Heart right ventricle (tissue), 16 donors: ENCODE measurements around the gene ACTR2. TPM values are rescaled to one million over a fixed set of nuclear protein-coding genes. Genes with fewer than 3 reads are reported as not detected.
A peak's percentile ranks its signal among the peaks of the same experiment; 100 is the strongest.

Experiments used
- ATAC-seq, 8 donors: fragments of 200-7000 bp; cut with Tn5 transposase; one replicate each; pipeline ENCODE4 v1.9.1; 2020; ENCODE audit warnings: mild to moderate bottlenecking in 8 of 8, moderate library complexity in 8 of 8, moderate number of reproducible peaks in 1 of 8
- DNase-seq, 2 donors: peaks; one replicate each; pipeline ENCODE4 v3.0.0-alpha.2; 2020
- H3K27ac ChIP-seq, 10 donors: fragments of 200-600 bp; sonication (generic) in 2 of 10; one replicate each; pipeline versions ENCODE4 v1.5.0 to v1.8.0; 2020 to 2022; ENCODE audit warnings: mild to moderate bottlenecking in 3 of 10
- H3K27me3 ChIP-seq, 7 donors: fragments of 200-600 bp; one replicate each; pipeline ENCODE4 v1.8.0; 2021 to 2022; ENCODE audit warnings: mild to moderate bottlenecking in 2 of 7
- H3K36me3 ChIP-seq, 9 donors: fragments of 200-600 bp; sonication (generic) in 1 of 9; one replicate each; pipeline versions ENCODE4 v1.5.0 to v1.8.0; 2020 to 2022; ENCODE audit warnings: mild to moderate bottlenecking in 2 of 9
- H3K4me1 ChIP-seq, 9 donors: fragments of 200-600 bp; sonication (generic) in 1 of 9; one replicate each; pipeline versions ENCODE4 v1.5.0 to v1.8.0; 2020 to 2022; ENCODE audit warnings: mild to moderate bottlenecking in 4 of 9
- H3K4me3 ChIP-seq, 10 donors: fragments of 200-600 bp; sonication (generic) in 2 of 10; one replicate each; pipeline versions ENCODE4 v1.5.0 to v1.8.0; 2020 to 2022; ENCODE audit warnings: mild to moderate bottlenecking in 7 of 10, moderate library complexity in 2 of 10
- H3K9me3 ChIP-seq, 11 donors: fragments of 200-600 bp in 10 of 11; sonication (generic) in 2 of 11; one replicate each; pipeline versions ENCODE4 v1.5.0 to v1.8.0; 2013 to 2022; ENCODE audit warnings: mild to moderate bottlenecking in 2 of 11, control low read depth in 1 of 11, moderate library complexity in 1 of 11
- WGBS, 2 donors: extraction: QIAGEN DNeasy Blood & Tissue Kit; methylation state at CpG; one replicate each; pipeline ENCODE4 v1.1.7; 2013; ENCODE audit warnings: inconsistent platforms in 1 of 2; 5-methylcytosine and 5-hydroxymethylcytosine counted together
- intact Hi-C, 10 donors: fragments of 100-400 bp; cut with DNase I; formaldehyde crosslinking; loops; one replicate each; pipeline versions ENCODE4 v1.11.1 to v1.14.2; 2022
- polyA plus RNA-seq, 2 donors: library from polyadenylated mRNA; stranded (reverse); fragments of 200-250 nt; gene quantifications; one replicate each; pipeline ENCODE4 v1.2.3, GENCODE V29; 2013
- total RNA-seq, 10 donors: library from RNA; stranded (reverse); fragmentation: NEBNext Ultra II Directional in 3 of 10; extraction: Animal tissue kit (Norgen Biotek cat#: 25700) in 3 of 10; gene quantifications; one replicate each; pipeline versions ENCODE4 v1.2.1 to v1.2.4, GENCODE V29; 2021 to 2023
- TF ChIP-seq, protein P1 (sequence below), 9 donors: fragments of 200-600 bp; sonication (generic) in 2 of 9; IDR thresholded peaks; one replicate each; pipeline versions ENCODE4 v1.5.0 to v1.8.0; 2021 to 2022; ENCODE audit warnings: antibody characterized with exemption in 9 of 9, mild to moderate bottlenecking in 5 of 9, moderate library complexity in 1 of 9
- donor health status: Arrhythmogenic right ventricular cardiomyopathy.
- donor health status: ischemic (EF 13 %, LVEDD 7.1; RV severe dilation, severe dysfunction).
- donor health status: healthy with polysubstance abuse.
- donor health status: DM: no; HTN: yes; CAD: no.
- donor health status: DM: no; HTN: no; CAD: no.
- donor health status: ischemic (EF 25% LVEDD 6.9; RV normal size, moderate dysfunction).
- donor health status: ischemic (EF 25% LVEDD 5.7; RV mildly dilated, moderate dysfunction).
- donor health status: healthy.
- donor health status: DM: yes; HTN: yes; CAD: no.
- donor health status: Ischemic cardiomyopathy.
- donor health status: ischemic (EF 35%, LVEDD 5.7; RV mildly dilated, moderate dysfunction).
- donor health status: nonischemic (EF 11% LVEDD 7.7; RV severe dilation, severe dysfunction).
- donor health status: DM: yes; HTN: yes; CAD: no.
- donor health status: PGD.
- donor health status: ischemic (EF 29% LVEDD 5.4; RV normal size, mild dysfunction).
- donor health status: nonischemic (EF 23%, LVEDD 6.1; RV moderate dilation, normal function).

ACTR2 gene
- total and polyA plus RNA-seq, 12 donors, result 34.1 to 164 (median 105) TPM

GRCh38 chr2:65278531-65278981 is 50.9 kb downstream of the ACTR2 start:
- WGBS, 2 donors, result 21 to 31% methylated on average over 6 of the region's 6 CpGs
- TF ChIP-seq, protein P1, sequence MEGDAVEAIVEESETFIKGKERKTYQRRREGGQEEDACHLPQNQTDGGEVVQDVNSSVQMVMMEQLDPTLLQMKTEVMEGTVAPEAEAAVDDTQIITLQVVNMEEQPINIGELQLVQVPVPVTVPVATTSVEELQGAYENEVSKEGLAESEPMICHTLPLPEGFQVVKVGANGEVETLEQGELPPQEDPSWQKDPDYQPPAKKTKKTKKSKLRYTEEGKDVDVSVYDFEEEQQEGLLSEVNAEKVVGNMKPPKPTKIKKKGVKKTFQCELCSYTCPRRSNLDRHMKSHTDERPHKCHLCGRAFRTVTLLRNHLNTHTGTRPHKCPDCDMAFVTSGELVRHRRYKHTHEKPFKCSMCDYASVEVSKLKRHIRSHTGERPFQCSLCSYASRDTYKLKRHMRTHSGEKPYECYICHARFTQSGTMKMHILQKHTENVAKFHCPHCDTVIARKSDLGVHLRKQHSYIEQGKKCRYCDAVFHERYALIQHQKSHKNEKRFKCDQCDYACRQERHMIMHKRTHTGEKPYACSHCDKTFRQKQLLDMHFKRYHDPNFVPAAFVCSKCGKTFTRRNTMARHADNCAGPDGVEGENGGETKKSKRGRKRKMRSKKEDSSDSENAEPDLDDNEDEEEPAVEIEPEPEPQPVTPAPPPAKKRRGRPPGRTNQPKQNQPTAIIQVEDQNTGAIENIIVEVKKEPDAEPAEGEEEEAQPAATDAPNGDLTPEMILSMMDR (IDR thresholded peaks at IDR 0.05), result no peak
- Histone ChIP-seq H3K36me3 (peaks cover 0 to 11% (median 0%) of the 10 kb centered on the region in 9 donors), H3K4me3 (no peak overlapping the region), H3K27ac (peak overlapping the region in 8 of 10 donors; percentile 7 to 57 (median 22)), H3K9me3 (no peaks in the 10 kb centered on the region), H3K27me3 (no peaks in the 10 kb centered on the region), H3K4me1 (peaks cover 10 to 64% (median 38%) of the 10 kb centered on the region in 9 donors)
- DNase-seq (peak in 1 of 2 donors; percentile 30), ATAC-seq (peak in 7 of 8 donors; percentile 39 to 73 (median 51))
- intact Hi-C loops, result loop anchor here in 5 of 10 donors (5.0 to 10.0 kb wide), 4 partner anchors 34 to 159 kb away; partner anchors contain the start of gene SPRED2 (in 4 of the 5)

DNA sequence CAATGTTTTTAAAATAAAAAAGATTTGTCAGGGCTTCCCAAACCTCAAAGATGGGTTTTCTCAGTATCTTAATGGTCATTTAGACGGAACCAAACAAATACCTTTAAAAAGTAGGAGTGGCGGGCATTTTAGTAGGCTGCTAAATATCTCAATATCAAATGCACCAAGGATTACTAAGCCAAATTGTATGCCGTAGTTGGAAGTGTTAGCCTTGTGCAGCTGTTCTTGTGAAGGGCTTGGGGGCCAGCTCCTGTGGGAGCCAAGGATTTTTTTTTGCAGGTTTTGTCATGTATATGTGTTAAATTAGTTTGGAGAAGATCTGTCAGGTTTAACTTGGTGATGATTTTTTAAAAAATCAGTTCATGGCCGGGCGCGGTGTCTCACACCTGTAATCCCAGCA is 52.1 kb downstream of the ACTR2 start:
- DNase-seq (no peak), ATAC-seq (no peak)
- Histone ChIP-seq H3K4me3 (no peak overlapping the region), H3K36me3 (peaks cover 0 to under 1% (median 0%) of the 10 kb centered on the region in 9 donors), H3K9me3 (no peaks in the 10 kb centered on the region), H3K4me1 (peaks cover 10 to 64% (median 38%) of the 10 kb centered on the region in 9 donors), H3K27ac (peak overlapping the region in 1 of 10 donors; percentile 29), H3K27me3 (no peaks in the 10 kb centered on the region)
- TF ChIP-seq, protein P1 (IDR thresholded peaks at IDR 0.05), result no peak
- WGBS, 2 donors, result 86 to 91% methylated on average over 6 of the region's 6 CpGs
- intact Hi-C loops, result loop anchor here in 5 of 10 donors (5.0 to 10.0 kb wide), 4 partner anchors 33 to 158 kb away; partner anchors contain the start of gene SPRED2 (in 4 of the 5)

DNA sequence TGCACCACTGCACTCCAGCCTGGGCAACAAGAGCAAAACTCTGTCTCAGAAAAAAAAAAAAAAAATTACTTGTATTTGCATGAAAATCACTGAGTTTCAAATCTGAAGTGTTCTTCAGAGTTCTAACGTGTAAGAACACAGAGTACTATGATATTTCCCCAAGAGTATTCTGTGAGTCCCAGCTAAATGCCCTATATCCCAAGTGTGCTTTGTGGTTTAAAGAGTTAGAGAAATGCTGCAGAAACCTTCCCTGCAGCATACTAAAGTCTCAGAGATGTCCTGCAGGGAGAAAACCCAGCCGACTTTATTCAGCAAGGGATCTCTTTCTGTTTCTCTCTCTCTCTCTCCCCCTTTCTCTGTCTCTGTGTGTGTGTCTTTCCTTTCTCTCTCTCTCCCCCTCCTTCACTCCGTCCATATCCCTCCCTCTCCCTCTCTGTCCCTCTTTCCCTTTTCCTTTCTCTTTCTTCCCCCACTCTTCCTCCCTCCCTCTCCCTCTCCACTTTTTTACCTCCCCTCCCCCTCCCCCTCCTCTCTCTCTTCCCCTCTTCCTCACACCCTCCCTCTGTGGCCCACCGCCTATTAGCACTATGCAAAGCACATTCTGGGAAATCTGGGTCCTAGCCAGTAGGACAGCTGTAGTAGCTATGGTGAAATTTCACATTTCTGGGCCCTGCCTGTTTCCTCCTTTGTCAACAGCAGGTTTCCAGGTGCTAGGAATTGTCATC is 54.2 kb downstream of the ACTR2 start:
- Histone ChIP-seq H3K27me3 (no peaks in the 10 kb centered on the region), H3K36me3 (no peaks in the 10 kb centered on the region), H3K27ac (peak overlapping the region in 6 of 10 donors; percentile 11 to 40 (median 34)), H3K4me3 (no peak overlapping the region), H3K4me1 (peaks cover 10 to 46% (median 24%) of the 10 kb centered on the region in 9 donors), H3K9me3 (no peaks in the 10 kb centered on the region)
- TF ChIP-seq, protein P1 (IDR thresholded peaks at IDR 0.05), result no peak
- peak in 1 of 2 donors; percentile 49 for DNase-seq
- WGBS, 2 donors, result 36 to 40% methylated on average over 4 of the region's 4 CpGs
- intact Hi-C loops, result no loop called here
- peak; percentile 35 to 78 (median 58) for ATAC-seq

GRCh38 chr2:65282477-65283053 is 54.9 kb downstream of the ACTR2 start:
- Histone ChIP-seq H3K4me3 (no peak overlapping the region), H3K4me1 (peaks cover 10 to 38% (median 20%) of the 10 kb centered on the region in 9 donors), H3K9me3 (no peaks in the 10 kb centered on the region), H3K36me3 (no peaks in the 10 kb centered on the region), H3K27me3 (no peaks in the 10 kb centered on the region), H3K27ac (peak overlapping the region in 6 of 10 donors; percentile 18 to 40 (median 34))
- no peak for DNase-seq
- TF ChIP-seq, protein P1 (IDR thresholded peaks at IDR 0.05), result no peak
- intact Hi-C loops, result no loop called here
- WGBS, 2 donors, result 69 to 74% methylated on average over 3 of the region's 3 CpGs
- ATAC-seq, result no peak
